Measurements from ENCODE around the gene PACS1. TPM values are rescaled to one million over a fixed set of nuclear protein-coding genes. Genes with fewer than 3 reads are reported as not detected.

PACS1 gene
- polyA plus RNA-seq, 3 donors: 8.1 to 36.8 (median 12.4) TPM

GRCh38 chr11:66274219-66274618 lies 204.1 kb downstream of the PACS1 start:
- no peak for TF ChIP-seq CTCF (IDR thresholded peaks at IDR 0.05)
- Mint-ChIP-seq H3K4me1 (peaks cover 29% of the 10 kb centered on the region), H3K27ac (peak overlapping the region in 1 of 7 donors; percentile 48), H3K4me3 (no peak overlapping the region), H3K27me3 (ENCODE audit: low read depth in 3 of 3) (peaks cover 13 to 21% (median 17%) of the 10 kb centered on the region in 3 donors), H3K9me3 (peaks cover 0 to 3% (median 0%) of the 10 kb centered on the region in 7 donors), H3K36me3 (peaks cover 59 to 70% of the 10 kb centered on the region in 2 donors)
- peaks cover 49 to 60% of the 10 kb centered on the region in 2 donors for H3K36me3 ChIP-seq (replicated peaks in 1 of 2; ENCODE audit: control insufficient read depth in 1 of 2, insufficient read depth in 2 of 2, low read length in 2 of 2)
- H3K9me3 ChIP-seq (replicated peaks in 1 of 2; ENCODE audit: control insufficient read depth in 1 of 2, insufficient read depth in 1 of 2, low read length in 2 of 2): no peaks in the 10 kb centered on the region
- H3K27me3 ChIP-seq (ENCODE audit: control insufficient read depth in 2 of 2, insufficient read depth in 2 of 2, low read length in 2 of 2): peaks cover 3 to 15% of the 10 kb centered on the region in 2 donors
- peaks cover 34% of the 10 kb centered on the region for H3K79me2 ChIP-seq (ENCODE audit: insufficient read depth, low read length)
- H3K4me2 ChIP-seq (replicated peaks; ENCODE audit: extremely low read depth, low read length, poor library complexity, severe bottlenecking): no peak overlapping the region
- no peak for DNase-seq
- H3K27ac ChIP-seq (ENCODE audit: low read depth in 1 of 2, low read length in 2 of 2): no peak overlapping the region
- no peak overlapping the region for H2AFZ ChIP-seq (ENCODE audit: insufficient read depth, low read depth, low read length, poor library complexity, severe bottlenecking)
- WGBS (ENCODE audit: insufficient coverage): 100% methylated on average over 1 of the region's 1 CpG
- peaks cover 14 to 25% of the 10 kb centered on the region in 2 donors for H3K4me1 ChIP-seq (ENCODE audit: control insufficient read depth in 1 of 2, insufficient read depth in 2 of 2, low read length in 2 of 2)
- intact Hi-C loops (cut with micrococcal nuclease): no loop called here
- peaks cover 90% of the 10 kb centered on the region for H4K20me1 ChIP-seq (ENCODE audit: insufficient read depth, low read length)
- H3K9ac ChIP-seq (ENCODE audit: insufficient read depth, low read length, poor library complexity, severe bottlenecking): no peak overlapping the region
- H3K4me3 ChIP-seq (replicated peaks in 1 of 3; ENCODE audit: low read depth in 2 of 3, low read length in 3 of 3): no peak overlapping the region

GRCh38 chr11:66275396-66275795 lies 205.3 kb downstream of the PACS1 start:
- Mint-ChIP-seq H3K4me1 (peaks cover 18% of the 10 kb centered on the region), H3K9me3 (peaks cover 0 to 7% (median 2%) of the 10 kb centered on the region in 7 donors), H3K4me3 (no peak overlapping the region), H3K27ac (no peak overlapping the region), H3K27me3 (ENCODE audit: low read depth in 3 of 3) (peaks cover 20 to 32% (median 25%) of the 10 kb centered on the region in 3 donors), H3K36me3 (peaks cover 63 to 68% of the 10 kb centered on the region in 2 donors)
- DNase-seq: no peak
- H4K20me1 ChIP-seq (ENCODE audit: insufficient read depth, low read length): peaks cover 88% of the 10 kb centered on the region
- H3K9me3 ChIP-seq (replicated peaks in 1 of 2; ENCODE audit: control insufficient read depth in 1 of 2, insufficient read depth in 1 of 2, low read length in 2 of 2): no peaks in the 10 kb centered on the region
- H3K27ac ChIP-seq (ENCODE audit: low read depth in 1 of 2, low read length in 2 of 2): no peak overlapping the region
- no peak for TF ChIP-seq CTCF (IDR thresholded peaks at IDR 0.05)
- intact Hi-C loops (cut with micrococcal nuclease): no loop called here
- H3K9ac ChIP-seq (ENCODE audit: insufficient read depth, low read length, poor library complexity, severe bottlenecking): no peak overlapping the region
- no peak overlapping the region for H2AFZ ChIP-seq (ENCODE audit: insufficient read depth, low read depth, low read length, poor library complexity, severe bottlenecking)
- peaks cover 4 to 13% of the 10 kb centered on the region in 2 donors for H3K4me1 ChIP-seq (ENCODE audit: control insufficient read depth in 1 of 2, insufficient read depth in 2 of 2, low read length in 2 of 2)
- H3K79me2 ChIP-seq (ENCODE audit: insufficient read depth, low read length): peaks cover 22% of the 10 kb centered on the region
- peaks cover 3 to 23% of the 10 kb centered on the region in 2 donors for H3K27me3 ChIP-seq (ENCODE audit: control insufficient read depth in 2 of 2, insufficient read depth in 2 of 2, low read length in 2 of 2)
- no peak overlapping the region for H3K4me2 ChIP-seq (replicated peaks; ENCODE audit: extremely low read depth, low read length, poor library complexity, severe bottlenecking)
- no peak overlapping the region for H3K4me3 ChIP-seq (replicated peaks in 1 of 3; ENCODE audit: low read depth in 2 of 3, low read length in 3 of 3)
- 94% methylated on average over 6 of the region's 8 CpGs for WGBS (ENCODE audit: insufficient coverage)
- H3K36me3 ChIP-seq (replicated peaks in 1 of 2; ENCODE audit: control insufficient read depth in 1 of 2, insufficient read depth in 2 of 2, low read length in 2 of 2): peaks cover 49 to 57% of the 10 kb centered on the region in 2 donors
